ENCODE data around the gene ZDHHC1. TPM values are rescaled to one million over a fixed set of nuclear protein-coding genes. Genes with fewer than 3 reads are reported as not detected.
"Not testable (repeated sequence)": the region's sequence is repeated elsewhere in the genome, so short reads cannot be mapped to it uniquely, and the experiment has no call there.

Gene ZDHHC1
- polyA plus RNA-seq, 6 donors from 2014 or later: 0.17 to 0.23 (median 0.21) TPM; not detected in 3

- H3K4me3 Mint-ChIP-seq: peak overlapping the region in 3 of 8 donors; percentile 10 to 67 (median 31)
- H3K27me3 Mint-ChIP-seq: peaks cover 13 to 48% (median 33%) of the 10 kb centered on the region in 3 donors
- H3K9me3 Mint-ChIP-seq: no peaks in the 10 kb centered on the region
- H3K27ac Mint-ChIP-seq: peak overlapping the region in 4 of 6 donors; percentile 64 to 95 (median 74)
- ATAC-seq (ENCODE audit: low read depth in 2 of 2) (peak; percentile 25 to 28), DNase-seq (no peak)
- no peaks in the 10 kb centered on the region for H3K36me3 Mint-ChIP-seq
- peaks cover 22 to 34% (median 33%) of the 10 kb centered on the region in 3 donors for H3K4me1 Mint-ChIP-seq
Observed at GRCh38 chr16:67389911-67390815, 26.1 kb downstream of the ZDHHC1 start.

- peaks cover 10 to 32% (median 19%) of the 10 kb centered on the region in 3 donors for H3K27me3 Mint-ChIP-seq
- no peak overlapping the region for H3K4me3 Mint-ChIP-seq
- ATAC-seq (ENCODE audit: low read depth in 2 of 2) (no peak), DNase-seq (no peak)
- H3K4me1 Mint-ChIP-seq: peaks cover 15 to 24% (median 21%) of the 10 kb centered on the region in 3 donors
- no peaks in the 10 kb centered on the region for H3K36me3 Mint-ChIP-seq
- H3K9me3 Mint-ChIP-seq: no peaks in the 10 kb centered on the region
- peak overlapping the region in 1 of 6 donors; percentile 51 for H3K27ac Mint-ChIP-seq
Observed at GRCh38 chr16:67388591-67388990, 27.7 kb downstream of the ZDHHC1 start.

GRCh38 chr16:67388191-67388590 lies 28.1 kb downstream of the ZDHHC1 start:
- H3K27ac Mint-ChIP-seq: peak overlapping the region in 1 of 6 donors; percentile 51
- DNase-seq (no peak), ATAC-seq (ENCODE audit: low read depth in 2 of 2) (no peak)
- peaks cover 10 to 29% (median 19%) of the 10 kb centered on the region in 3 donors for H3K27me3 Mint-ChIP-seq
- H3K4me3 Mint-ChIP-seq: no peak overlapping the region
- H3K4me1 Mint-ChIP-seq: peaks cover 15 to 24% (median 19%) of the 10 kb centered on the region in 3 donors
- no peaks in the 10 kb centered on the region for H3K36me3 Mint-ChIP-seq
- H3K9me3 Mint-ChIP-seq: no peaks in the 10 kb centered on the region

GRCh38 chr16:67387479-67388079 lies 28.7 kb downstream of the ZDHHC1 start:
- Mint-ChIP-seq H3K9me3 (no peaks in the 10 kb centered on the region), H3K4me1 (peaks cover 15 to 23% (median 16%) of the 10 kb centered on the region in 3 donors)
- DNase-seq: no peak

GRCh38 chr16:67386861-67387455 lies 29.3 kb downstream of the ZDHHC1 start:
- no peak for DNase-seq
- Mint-ChIP-seq H3K9me3 (no peaks in the 10 kb centered on the region), H3K4me3 (no peak overlapping the region), H3K27me3 (peaks cover 3 to 18% (median 9%) of the 10 kb centered on the region in 3 donors), H3K4me1 (peaks cover 11 to 19% (median 13%) of the 10 kb centered on the region in 3 donors), H3K36me3 (no peaks in the 10 kb centered on the region), H3K27ac (no peak overlapping the region)
- ATAC-seq (ENCODE audit: low read depth in 2 of 2): no peak

More at GRCh38 chr16:67387479-67388079, 28.7 kb downstream of the ZDHHC1 start:
- H3K27me3 Mint-ChIP-seq: peaks cover 9 to 24% (median 15%) of the 10 kb centered on the region in 3 donors
- no peak for ATAC-seq (ENCODE audit: low read depth in 2 of 2)
- H3K4me3 Mint-ChIP-seq: no peak overlapping the region
- H3K36me3 Mint-ChIP-seq: no peaks in the 10 kb centered on the region
- H3K27ac Mint-ChIP-seq: no peak overlapping the region

- no peaks in the 10 kb centered on the region for H3K36me3 Mint-ChIP-seq
- H3K27me3 Mint-ChIP-seq: peaks cover 0 to 3% (median 0%) of the 10 kb centered on the region in 3 donors
- H3K9me3 Mint-ChIP-seq: no peaks in the 10 kb centered on the region
- H3K4me1 Mint-ChIP-seq: peaks cover 0 to 4% (median 3%) of the 10 kb centered on the region in 3 donors
- no peak overlapping the region for H3K4me3 Mint-ChIP-seq
- DNase-seq: no peak
- ATAC-seq (ENCODE audit: low read depth in 2 of 2): no peak
- no peak overlapping the region for H3K27ac Mint-ChIP-seq
Observed at GRCh38 chr16:67384778-67385510, 31.3 kb downstream of the ZDHHC1 start.

- peaks cover 0 to 3% (median 0%) of the 10 kb centered on the region in 3 donors for H3K27me3 Mint-ChIP-seq
- H3K4me3 Mint-ChIP-seq: no peak overlapping the region
- H3K27ac Mint-ChIP-seq: peak overlapping the region in 1 of 6 donors; percentile 71
- ATAC-seq (ENCODE audit: low read depth in 2 of 2) (no peak), DNase-seq (no peak)
- no peaks in the 10 kb centered on the region for H3K36me3 Mint-ChIP-seq
- no peaks in the 10 kb centered on the region for H3K9me3 Mint-ChIP-seq
- H3K4me1 Mint-ChIP-seq: no peaks in the 10 kb centered on the region
Observed at GRCh38 chr16:67383284-67383683, 33.0 kb downstream of the ZDHHC1 start.

GRCh38 chr16:67378642-67379041 lies 37.6 kb downstream of the ZDHHC1 start:
- H3K9me3 Mint-ChIP-seq: no peaks in the 10 kb centered on the region
- peaks cover 0 to 14% (median under 1%) of the 10 kb centered on the region in 3 donors for H3K27me3 Mint-ChIP-seq
- no peaks in the 10 kb centered on the region for H3K36me3 Mint-ChIP-seq
- H3K4me3 Mint-ChIP-seq: no peak overlapping the region
- H3K4me1 Mint-ChIP-seq: no peaks in the 10 kb centered on the region
- no peak overlapping the region for H3K27ac Mint-ChIP-seq
- ATAC-seq (ENCODE audit: low read depth in 2 of 2) (no peak), DNase-seq (no peak)

- H3K4me3 Mint-ChIP-seq; DNase-seq; H3K36me3 Mint-ChIP-seq; H3K4me1 Mint-ChIP-seq; H3K9me3 Mint-ChIP-seq; H3K27ac Mint-ChIP-seq; ATAC-seq (ENCODE audit: low read depth in 2 of 2): not testable (repeated sequence)
- peaks cover 0 to 14% (median 4%) of the 10 kb centered on the region in 3 donors for H3K27me3 Mint-ChIP-seq
Observed at GRCh38 chr16:67376012-67376411, 40.3 kb downstream of the ZDHHC1 start.

GRCh38 chr16:67372664-67373063 lies 43.6 kb downstream of the ZDHHC1 start:
- DNase-seq (no peak), ATAC-seq (ENCODE audit: low read depth in 2 of 2) (no peak)
- Mint-ChIP-seq H3K9me3 (no peaks in the 10 kb centered on the region), H3K4me3 (no peak overlapping the region), H3K27me3 (peaks cover 0 to 12% (median 4%) of the 10 kb centered on the region in 3 donors), H3K4me1 (no peaks in the 10 kb centered on the region), H3K27ac (peak overlapping the region in 1 of 6 donors; percentile 57), H3K36me3 (no peaks in the 10 kb centered on the region)

- ATAC-seq (ENCODE audit: low read depth in 2 of 2) (no peak), DNase-seq (no peak)
- H3K4me3 Mint-ChIP-seq: no peak overlapping the region
- H3K27ac Mint-ChIP-seq: no peak overlapping the region
- H3K4me1 Mint-ChIP-seq: peaks cover 3 to 4% (median 4%) of the 10 kb centered on the region in 3 donors
- H3K36me3 Mint-ChIP-seq: no peaks in the 10 kb centered on the region
- no peaks in the 10 kb centered on the region for H3K9me3 Mint-ChIP-seq
- H3K27me3 Mint-ChIP-seq: peaks cover 0 to 4% (median 0%) of the 10 kb centered on the region in 3 donors
Observed at GRCh38 chr16:67370661-67371060, 45.6 kb downstream of the ZDHHC1 start.

- H3K27ac Mint-ChIP-seq: peak overlapping the region in 5 of 6 donors; percentile 0 to 90 (median 79)
- H3K9me3 Mint-ChIP-seq: no peaks in the 10 kb centered on the region
- H3K4me1 Mint-ChIP-seq: peaks cover 13 to 23% (median 21%) of the 10 kb centered on the region in 3 donors
- peak overlapping the region in 5 of 8 donors; percentile 40 to 76 (median 57) for H3K4me3 Mint-ChIP-seq
- H3K36me3 Mint-ChIP-seq: no peaks in the 10 kb centered on the region
- H3K27me3 Mint-ChIP-seq: no peaks in the 10 kb centered on the region
- ATAC-seq (ENCODE audit: low read depth in 2 of 2): peak; percentile 77 to 86
- DNase-seq: peak; percentile 19
Observed at GRCh38 chr16:67364600-67365235, 51.6 kb downstream of the ZDHHC1 start.
